Colonic mucosa (tissue), 4 donors: Measurements from ENCODE around the gene RPS6KA6. TPM values are rescaled to one million over a fixed set of nuclear protein-coding genes. Genes with fewer than 3 reads are reported as not detected.

Source experiments
- DNase-seq: peaks from one replicate; pipeline ENCODE4 v3.0.0-alpha.2; 2020
- H3K27ac ChIP-seq: fragments of 200-600 bp; one replicate; pipeline ENCODE4 v1.8.0; 2021
- H3K27me3 ChIP-seq: fragments of 200-600 bp; one replicate; pipeline ENCODE4 v1.8.0; 2021
- H3K36me3 ChIP-seq: fragments of 200-600 bp; one replicate; pipeline ENCODE4 v1.8.0; 2021
- H3K4me1 ChIP-seq: fragments of 200-600 bp; one replicate; pipeline ENCODE4 v1.8.0; 2021; ENCODE audit warnings: mild to moderate bottlenecking
- H3K4me3 ChIP-seq: fragments of 200-600 bp; one replicate; pipeline ENCODE4 v1.8.0; 2021
- H3K9ac ChIP-seq, 2 donors: one replicate each; pipeline ENCODE4 v1.7.0; 2013; ENCODE audit warnings: control low read depth in 2 of 2, low read depth in 2 of 2, low read length in 2 of 2
- H3K9me3 ChIP-seq: fragments of 200-600 bp; one replicate; pipeline ENCODE4 v1.8.0; 2021
- intact Hi-C: fragments of 100-400 bp; cut with DNase I; formaldehyde crosslinking; loops from one replicate; pipeline ENCODE4 v1.14.1; 2022
- total RNA-seq, 2 donors: library from RNA; stranded (reverse); fragmentation: NEBNext Ultra II Directional in 1 of 2; extraction: Animal tissue kit (Norgen Biotek cat#: 25700) in 1 of 2; gene quantifications; one replicate each; pipeline ENCODE4 v1.2.1, GENCODE V29; 2021
- TF ChIP-seq, protein P1 (sequence below): fragments of 200-600 bp; IDR thresholded peaks from one replicate; pipeline ENCODE4 v1.8.0; 2022; ENCODE audit warnings: antibody characterized with exemption, mild to moderate bottlenecking
- donor health status: healthy.
- donor health status: DM: no; HTN: no; CAD: no.
- donor health status: DM: no; HTN: no; CAD: no.

Gene RPS6KA6
- total RNA-seq, 2 donors from 2014 or later, result 10.6 to 11.9 TPM

DNA sequence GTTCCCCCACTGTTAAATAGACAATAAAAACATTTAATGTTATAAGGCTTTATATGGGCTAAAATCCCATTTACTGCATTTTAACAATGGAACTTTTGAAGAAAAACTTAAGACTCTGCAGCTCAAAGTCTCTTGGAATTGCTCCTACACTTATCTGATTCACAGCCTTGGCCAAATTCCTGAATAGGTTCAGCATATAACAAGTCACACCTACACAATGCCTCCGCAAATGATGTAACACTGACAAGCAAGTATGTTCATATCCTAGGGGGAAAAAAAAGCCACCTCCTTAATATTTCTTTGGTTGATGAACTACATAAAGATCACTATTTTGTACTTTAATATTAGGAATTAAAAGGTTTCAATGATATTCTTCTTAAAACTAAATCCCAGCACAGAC is 34.5 kb downstream of the RPS6KA6 start:
- Histone ChIP-seq H3K27me3 (no peaks in the 10 kb centered on the region), H3K36me3 (no peaks in the 10 kb centered on the region), H3K9me3 (no peaks in the 10 kb centered on the region), H3K4me3 (no peak overlapping the region), H3K4me1 (no peaks in the 10 kb centered on the region), H3K27ac (no peak overlapping the region), H3K9ac (no peak overlapping the region)
- DNase-seq, result no peak
- intact Hi-C loops, result no loop called here
- TF ChIP-seq, protein P1, sequence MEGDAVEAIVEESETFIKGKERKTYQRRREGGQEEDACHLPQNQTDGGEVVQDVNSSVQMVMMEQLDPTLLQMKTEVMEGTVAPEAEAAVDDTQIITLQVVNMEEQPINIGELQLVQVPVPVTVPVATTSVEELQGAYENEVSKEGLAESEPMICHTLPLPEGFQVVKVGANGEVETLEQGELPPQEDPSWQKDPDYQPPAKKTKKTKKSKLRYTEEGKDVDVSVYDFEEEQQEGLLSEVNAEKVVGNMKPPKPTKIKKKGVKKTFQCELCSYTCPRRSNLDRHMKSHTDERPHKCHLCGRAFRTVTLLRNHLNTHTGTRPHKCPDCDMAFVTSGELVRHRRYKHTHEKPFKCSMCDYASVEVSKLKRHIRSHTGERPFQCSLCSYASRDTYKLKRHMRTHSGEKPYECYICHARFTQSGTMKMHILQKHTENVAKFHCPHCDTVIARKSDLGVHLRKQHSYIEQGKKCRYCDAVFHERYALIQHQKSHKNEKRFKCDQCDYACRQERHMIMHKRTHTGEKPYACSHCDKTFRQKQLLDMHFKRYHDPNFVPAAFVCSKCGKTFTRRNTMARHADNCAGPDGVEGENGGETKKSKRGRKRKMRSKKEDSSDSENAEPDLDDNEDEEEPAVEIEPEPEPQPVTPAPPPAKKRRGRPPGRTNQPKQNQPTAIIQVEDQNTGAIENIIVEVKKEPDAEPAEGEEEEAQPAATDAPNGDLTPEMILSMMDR, result no peak

DNA sequence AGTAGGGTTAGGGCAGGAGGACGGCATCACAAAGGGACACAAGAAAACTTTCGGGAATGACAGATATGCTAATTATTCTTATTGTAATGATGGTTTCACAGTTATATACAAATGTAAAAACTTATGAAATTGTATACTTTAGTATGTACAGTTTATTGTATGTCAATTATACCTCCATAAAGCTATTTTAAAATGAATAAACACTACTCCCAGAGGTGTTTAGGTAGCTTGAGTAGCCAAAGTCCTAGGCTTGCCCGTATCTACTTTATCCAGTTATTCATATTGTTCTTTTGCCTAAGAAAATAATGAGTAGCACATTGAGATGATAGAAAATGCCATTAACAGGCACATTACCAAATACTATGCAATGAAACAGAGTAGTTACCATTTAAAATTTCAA is 43.0 kb downstream of the RPS6KA6 start:
- Histone ChIP-seq H3K9me3 (no peaks in the 10 kb centered on the region), H3K9ac (no peak overlapping the region), H3K36me3 (no peaks in the 10 kb centered on the region), H3K27ac (no peak overlapping the region), H3K4me1 (no peaks in the 10 kb centered on the region), H3K27me3 (no peaks in the 10 kb centered on the region), H3K4me3 (no peak overlapping the region)
- intact Hi-C loops, result no loop called here
- no peak for DNase-seq
- TF ChIP-seq, protein P1, result no peak

DNA sequence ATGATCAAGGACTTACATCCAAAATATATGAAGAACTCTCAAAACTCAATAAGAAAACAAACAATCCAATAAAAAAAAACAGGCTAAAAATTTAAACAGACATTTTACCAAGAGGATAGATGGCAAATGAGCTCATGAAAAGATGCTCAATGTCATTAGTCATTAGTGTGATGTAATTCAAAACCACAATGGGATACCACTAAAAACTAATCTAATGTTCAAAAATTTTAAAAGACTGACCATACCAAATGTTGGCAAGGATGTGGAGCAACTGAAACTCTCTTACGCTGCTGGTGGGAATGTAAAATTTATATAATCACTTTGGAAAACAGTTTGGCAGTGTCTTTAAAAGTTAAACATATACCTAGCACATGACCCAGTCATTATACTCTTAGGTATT is 43.7 kb downstream of the RPS6KA6 start:
- intact Hi-C loops, result no loop called here
- H3K4me3 ChIP-seq, result no peak overlapping the region
- no peaks in the 10 kb centered on the region for H3K4me1 ChIP-seq

DNA sequence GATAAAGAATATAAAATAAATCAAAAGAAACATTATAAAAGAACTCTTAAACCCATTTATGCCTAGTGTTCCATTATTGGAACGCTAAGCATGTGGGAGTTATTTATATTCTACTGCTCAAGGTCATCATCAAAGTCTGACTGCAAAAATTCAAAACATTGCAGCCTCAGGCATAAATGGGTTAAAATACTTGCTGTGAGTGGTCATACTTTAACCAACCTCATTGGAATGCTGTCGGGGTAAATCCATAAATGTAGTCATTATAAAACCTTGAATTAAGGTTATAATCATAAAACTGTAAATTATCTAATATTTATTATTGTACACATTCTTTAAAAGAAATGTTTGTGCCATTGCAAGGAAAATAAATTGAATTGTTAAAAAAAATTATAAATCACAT is 55.0 kb downstream of the RPS6KA6 start:
- no peak overlapping the region for H3K9ac ChIP-seq
- H3K27me3 ChIP-seq, result no peaks in the 10 kb centered on the region
- DNase-seq, result no peak
- H3K9me3 ChIP-seq, result no peaks in the 10 kb centered on the region
- no peak overlapping the region for H3K4me3 ChIP-seq
- no peaks in the 10 kb centered on the region for H3K36me3 ChIP-seq
- no peak overlapping the region for H3K27ac ChIP-seq
- H3K4me1 ChIP-seq, result no peaks in the 10 kb centered on the region
- intact Hi-C loops, result no loop called here
- TF ChIP-seq, protein P1, result no peak

More for the DNA sequence above, 43.7 kb downstream of the RPS6KA6 start:
- no peaks in the 10 kb centered on the region for H3K27me3 ChIP-seq
- no peak for DNase-seq
- no peaks in the 10 kb centered on the region for H3K9me3 ChIP-seq
- H3K27ac ChIP-seq, result no peak overlapping the region
- H3K9ac ChIP-seq, result no peak overlapping the region
- H3K36me3 ChIP-seq, result no peaks in the 10 kb centered on the region
- TF ChIP-seq, protein P1, result no peak

DNA sequence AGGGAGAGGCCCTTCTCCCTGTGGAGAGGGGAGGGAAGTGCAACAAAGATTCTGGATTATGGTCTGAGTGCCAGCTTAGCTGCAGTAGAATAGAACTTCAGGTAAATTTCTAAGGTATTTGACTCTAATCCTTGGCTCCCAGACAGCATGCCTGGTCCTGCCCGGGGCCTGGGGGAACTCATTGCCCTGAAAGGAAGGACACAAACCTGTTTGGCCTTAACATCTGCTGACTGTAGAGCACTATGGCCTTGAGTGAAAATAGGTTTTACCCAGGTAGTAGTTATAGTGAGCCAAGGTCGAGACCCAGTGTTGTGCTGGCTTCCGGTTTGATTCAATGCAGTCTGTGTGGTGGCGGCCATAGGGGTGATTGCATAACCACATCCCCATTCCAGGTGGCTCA is 64.4 kb downstream of the RPS6KA6 start:
- Histone ChIP-seq H3K36me3 (no peaks in the 10 kb centered on the region), H3K9ac (no peak overlapping the region), H3K27me3 (no peaks in the 10 kb centered on the region), H3K9me3 (no peaks in the 10 kb centered on the region), H3K4me3 (no peak overlapping the region), H3K4me1 (no peaks in the 10 kb centered on the region), H3K27ac (no peak overlapping the region)
- DNase-seq, result no peak
- TF ChIP-seq, protein P1, result no peak
- intact Hi-C loops, result no loop called here

DNA sequence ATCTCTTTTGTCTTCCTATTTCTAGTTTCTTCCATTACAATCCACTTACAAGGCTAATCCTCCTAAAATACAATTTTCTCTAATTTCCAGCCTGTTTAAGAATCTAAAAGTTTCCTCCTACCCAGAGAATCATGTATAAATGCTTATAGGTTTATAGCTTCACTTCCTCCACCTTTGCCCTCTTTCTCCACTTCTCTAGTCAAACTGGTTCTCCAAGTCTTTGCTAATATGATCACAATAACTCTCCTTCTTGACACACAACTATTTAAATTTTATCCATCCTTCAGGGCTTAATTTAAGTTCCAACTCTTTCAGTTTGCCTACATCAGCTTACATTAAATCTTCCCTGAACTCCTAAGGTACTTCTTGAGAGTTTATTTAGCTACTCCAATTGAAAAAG is 69.2 kb downstream of the RPS6KA6 start:
- H3K9ac ChIP-seq, result no peak overlapping the region
- intact Hi-C loops, result no loop called here

More for the DNA sequence above, 69.2 kb downstream of the RPS6KA6 start:
- no peaks in the 10 kb centered on the region for H3K36me3 ChIP-seq
- no peaks in the 10 kb centered on the region for H3K4me1 ChIP-seq
- peak overlapping the region; percentile 36 for H3K27ac ChIP-seq
- DNase-seq, result no peak
- TF ChIP-seq, protein P1, result no peak
- H3K9me3 ChIP-seq, result no peaks in the 10 kb centered on the region
- no peaks in the 10 kb centered on the region for H3K27me3 ChIP-seq
- no peak overlapping the region for H3K4me3 ChIP-seq
